HPDE6-E6E7 (cell line): ENCODE data around the gene FTH1.

Experiments used
- DNase-seq: peaks from one replicate; pipeline ENCODE4 v3.0.0; 2011; ENCODE audit warnings: missing footprints; ENCODE audit errors: extremely low spot score

Gene FTH1

GRCh38 chr11:61916737-61917333 lies 50.6 kb downstream of the FTH1 start:
- no peak for DNase-seq

- no peak for DNase-seq
Observed at GRCh38 chr11:61914471-61915171, 52.8 kb downstream of the FTH1 start.
